Naive thymus-derived CD8-positive, alpha-beta T cell (primary cell): Measurements from ENCODE around the gene RABEPK. TPM values are rescaled to one million over a fixed set of nuclear protein-coding genes. Genes with fewer than 3 reads are reported as not detected.

Experiments
- ATAC-seq, 2 donors: fragments of 150-1000 bp; cut with Tn5 transposase in 1 of 2; sonication (Bioruptor Pico), chemical (Tn5 transposase) in 1 of 2; 1 replicate in 1 of 2; 2 replicates in 1 of 2; pipeline ENCODE4 v1.10.0; 2021; ENCODE audit warnings: mild to moderate bottlenecking in 2 of 2, moderate library complexity in 2 of 2
- POLR2A ChIA-PET: fragments of 350-600 bp; sonication (Branson Sonifier 250); formaldehyde crosslinking; loops from one replicate; lab custom pipeline; 2021; ENCODE audit warnings: antibody characterized with exemption; lab: Charles Lee
- DNase-seq, 10 donors: peaks; one replicate each; pipeline versions ENCODE4 v3.0.0 to v3.0.0-alpha.2; 2020 to 2022
- H3K27ac Mint-ChIP-seq, 10 donors: one replicate each; pipeline ENCODE4 v1.8.0; 2020 to 2022; ENCODE audit warnings: mild to moderate bottlenecking in 10 of 10, mixed read lengths in 10 of 10, moderate library complexity in 4 of 10, inconsistent platforms in 1 of 10
- H3K27me3 Mint-ChIP-seq, 5 donors: one replicate each; pipeline ENCODE4 v1.8.0; 2021 to 2022; ENCODE audit warnings: mixed read lengths in 5 of 5
- H3K36me3 Mint-ChIP-seq, 3 donors: one replicate each; pipeline ENCODE4 v1.8.0; 2020 to 2022; ENCODE audit warnings: mixed read lengths in 3 of 3, mild to moderate bottlenecking in 2 of 3, inconsistent platforms in 1 of 3
- H3K4me1 Mint-ChIP-seq, 4 donors: one replicate each; pipeline ENCODE4 v1.8.0; 2021 to 2022; ENCODE audit warnings: mixed read lengths in 4 of 4
- H3K4me3 Mint-ChIP-seq, 10 donors: one replicate each; pipeline ENCODE4 v1.8.0; 2020 to 2022; ENCODE audit warnings: mild to moderate bottlenecking in 10 of 10, mixed read lengths in 10 of 10, moderate library complexity in 6 of 10, inconsistent platforms in 1 of 10
- H3K9me3 Mint-ChIP-seq, 9 donors: one replicate each; pipeline ENCODE4 v1.8.0; 2020 to 2022; ENCODE audit warnings: mixed read lengths in 9 of 9, mild to moderate bottlenecking in 3 of 9, inconsistent platforms in 1 of 9, moderate library complexity in 1 of 9
- polyA plus RNA-seq, 3 donors: library from polyadenylated mRNA; unstranded; fragments of 300-500 nt; fragmentation: Illumina TruSeq; gene quantifications; one replicate each; pipeline ENCODE4 v1.2.3, GENCODE V29; 2021
- total RNA-seq, 8 experiments: library from RNA in 2 of 8; stranded (reverse) in 2 of 8; gene quantifications; one replicate each; pipeline ENCODE4 v1.2.3 and lab custom pipeline; 2021 to 2026

The RABEPK gene
- total and polyA plus RNA-seq, 5 experiments from 2014 or later = 13.1 to 44.2 (median 29.4) TPM

GRCh38 chr9:125276771-125277170 lies 76.4 kb downstream of the RABEPK start:
- Mint-ChIP-seq H3K27ac (peak overlapping the region in 1 of 10 donors; percentile 1), H3K36me3 (peaks cover 0 to 47% (median 9%) of the 10 kb centered on the region in 3 donors), H3K27me3 (no peaks in the 10 kb centered on the region), H3K4me3 (no peak overlapping the region), H3K9me3 (no peaks in the 10 kb centered on the region), H3K4me1 (peaks cover 11 to 46% (median 25%) of the 10 kb centered on the region in 4 donors)
- no peak for ATAC-seq
- no peak for DNase-seq
- POLR2A ChIA-PET = interaction anchor here (0.5 kb wide), 1 partner anchor 8 kb away, joined by 5 read pairs; no protein-coding TSS in a partner anchor

DNA sequence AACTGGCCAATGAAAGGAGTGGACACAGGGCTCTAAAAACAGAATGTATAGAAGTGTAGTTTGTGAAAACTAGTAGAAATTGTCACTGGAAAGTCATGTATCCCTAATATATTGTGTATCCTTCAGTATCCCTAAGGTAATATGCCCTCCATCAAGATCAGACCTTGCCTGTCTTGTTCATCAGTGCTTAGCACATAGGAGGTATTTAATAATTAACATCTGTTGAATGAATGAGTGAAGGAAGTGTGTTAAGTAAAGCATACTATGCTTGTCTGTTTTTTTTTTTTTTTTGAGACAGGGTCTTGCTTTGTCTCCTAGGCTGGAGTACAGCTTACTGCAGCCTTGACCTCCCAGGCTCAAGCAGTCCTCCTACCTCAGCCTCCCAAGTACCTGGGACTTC lies 77.1 kb downstream of the RABEPK start:
- H3K27me3 Mint-ChIP-seq = no peaks in the 10 kb centered on the region
- POLR2A ChIA-PET = interaction anchor here (0.5 kb wide), 1 partner anchor 9 kb away, joined by 5 read pairs; no protein-coding TSS in a partner anchor

GRCh38 chr9:125280945-125281344 lies 80.6 kb downstream of the RABEPK start:
- DNase-seq (no peak), ATAC-seq (no peak)
- Mint-ChIP-seq H3K36me3 (peaks cover 0 to 33% (median 7%) of the 10 kb centered on the region in 3 donors), H3K27ac (no peak overlapping the region), H3K4me3 (no peak overlapping the region), H3K9me3 (no peaks in the 10 kb centered on the region), H3K4me1 (peaks cover 5 to 36% (median 14%) of the 10 kb centered on the region in 4 donors), H3K27me3 (no peaks in the 10 kb centered on the region)
- POLR2A ChIA-PET = no interaction called here

More for the DNA sequence above, 77.1 kb downstream of the RABEPK start:
- peaks cover 0 to 41% (median 6%) of the 10 kb centered on the region in 3 donors for H3K36me3 Mint-ChIP-seq
- no peak overlapping the region for H3K4me3 Mint-ChIP-seq
- H3K27ac Mint-ChIP-seq = no peak overlapping the region
- peaks cover 11 to 43% (median 24%) of the 10 kb centered on the region in 4 donors for H3K4me1 Mint-ChIP-seq
- no peak for DNase-seq
- no peak for ATAC-seq
- H3K9me3 Mint-ChIP-seq = no peaks in the 10 kb centered on the region

Other genes with a start within 250 kb of the RABEPK start
- gene SCAI, start 57.0 kb upstream of the RABEPK start, total RNA-seq = 10 to 100 TPM; 15.3 to 15.7 TPM
- gene SCAI, start 57.0 kb upstream of the RABEPK start, polyA plus RNA-seq = 1 to 10 TPM; 1.1 to 3.9 (median 3.7) TPM
- 10 to 100 TPM; 51.9 to 59.0 TPM for gene PPP6C, start 10.7 kb upstream of the RABEPK start, total RNA-seq
- gene PPP6C, start 10.7 kb upstream of the RABEPK start, polyA plus RNA-seq = 10 to 100 TPM; 47.2 to 55.9 (median 51.6) TPM
- gene HSPA5, start 40.8 kb downstream of the RABEPK start, total RNA-seq = 10 to 100 TPM; 94.6 to 96.6 TPM
- 100 to 1,000 TPM; 130 to 162 (median 143) TPM for gene HSPA5, start 40.8 kb downstream of the RABEPK start, polyA plus RNA-seq
- gene GAPVD1, start 61.3 kb downstream of the RABEPK start, total RNA-seq = 10 to 100 TPM; 63.5 to 77.6 TPM
- gene GAPVD1, start 61.3 kb downstream of the RABEPK start, polyA plus RNA-seq = 10 to 100 TPM; 43.7 to 50.7 (median 48.5) TPM